Cardiac muscle cell (in vitro differentiated cells and primary cell): ENCODE measurements around the gene NPAS3. TPM values are rescaled to one million over a fixed set of nuclear protein-coding genes. Genes with fewer than 3 reads are reported as not detected.

Experiments
- DNase-seq, 2 donors: peaks; one replicate each; pipeline versions ENCODE4 v3.0.0 to v3.0.0-alpha.2; 2010 to 2017; ENCODE audit warnings: low read depth in 1 of 2, low spot score in 1 of 2
- H3K27ac ChIP-seq: fragments of 200-600 bp; sonication (generic); 2 replicates; pipeline ENCODE4 v1.5.1; 2016
- H3K27me3 ChIP-seq: fragments of 200-600 bp; sonication (generic); 2 replicates; pipeline ENCODE4 v1.6.0; 2016; ENCODE audit warnings: control low read depth
- H3K36me3 ChIP-seq: fragments of 200-600 bp; sonication (generic); 2 replicates; pipeline ENCODE4 v1.5.1; 2016; ENCODE audit warnings: control low read depth
- H3K4me1 ChIP-seq: fragments of 200-600 bp; sonication (generic); 2 replicates; pipeline ENCODE4 v1.8.1; 2017; ENCODE audit warnings: low read depth, mild to moderate bottlenecking, mixed run types
- H3K4me3 ChIP-seq: fragments of 200-600 bp; sonication (generic); 2 replicates; pipeline ENCODE4 v1.5.1; 2016; ENCODE audit warnings: mild to moderate bottlenecking
- H3K9me3 ChIP-seq: fragments of 200-600 bp; sonication (generic); 2 replicates; pipeline ENCODE4 v1.5.1; 2017; ENCODE audit warnings: low read depth, mild to moderate bottlenecking, control low read depth
- CTCF ChIP-seq: IDR thresholded peaks from 2 replicates; pipeline ENCODE4 v1.5.1; 2012; ENCODE audit warnings: low read depth, mild to moderate bottlenecking, low read length
- polyA plus RNA-seq: library from polyadenylated mRNA; unstranded; fragments of >200 nt; fragmentation: Nextera tagmentation; extraction: Ambion mirVana; gene quantifications from 2 replicates; pipeline ENCODE4 v1.2.1, GENCODE V29; 2016
- total RNA-seq: library from RNA; depleted of rRNA; stranded (reverse); fragments of >200 nt; gene quantifications from 2 replicates; pipeline ENCODE4 v1.2.3, GENCODE V29; 2016

The NPAS3 gene
- total and polyA plus RNA-seq, 2 experiments from 2014 or later: 0.18 TPM

DNA sequence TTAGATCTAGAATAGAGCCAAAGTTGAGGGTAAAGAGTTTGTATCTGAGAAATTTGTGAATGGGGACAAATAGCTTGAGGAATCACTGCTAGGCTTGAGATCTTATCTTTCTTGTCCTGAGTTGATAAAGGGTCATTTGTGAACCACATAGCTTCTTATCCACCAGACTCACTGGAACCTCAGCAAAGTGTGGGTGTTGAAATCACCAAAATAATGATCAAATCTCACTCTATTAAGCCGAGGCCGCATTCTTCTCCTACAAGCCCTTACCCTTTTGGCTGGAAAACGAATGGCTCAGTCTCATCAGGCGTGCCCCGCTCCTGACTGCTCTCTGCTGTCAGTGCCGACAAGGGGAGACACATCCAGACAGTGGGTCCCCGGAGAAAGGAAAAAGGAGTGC is 771.6 kb downstream of the NPAS3 start:
- Histone ChIP-seq H3K9me3 (no peaks in the 10 kb centered on the region), H3K36me3 (no peaks in the 10 kb centered on the region), H3K4me1 (no peaks in the 10 kb centered on the region), H3K27ac (no peak overlapping the region), H3K27me3 (no peaks in the 10 kb centered on the region), H3K4me3 (no peak overlapping the region)
- TF ChIP-seq CTCF: no peak
- DNase-seq: no peak

- Histone ChIP-seq H3K4me3 (no peak overlapping the region), H3K27ac (no peak overlapping the region), H3K27me3 (no peaks in the 10 kb centered on the region), H3K4me1 (no peaks in the 10 kb centered on the region), H3K36me3 (no peaks in the 10 kb centered on the region), H3K9me3 (no peaks in the 10 kb centered on the region)
- no peak for TF ChIP-seq CTCF
- no peak for DNase-seq
Measured at GRCh38 chr14:33711194-33711593, 772.5 kb downstream of the NPAS3 start.

GRCh38 chr14:33711811-33712216 is 773.1 kb downstream of the NPAS3 start:
- Histone ChIP-seq H3K27me3 (no peaks in the 10 kb centered on the region), H3K4me3 (no peak overlapping the region), H3K9me3 (no peaks in the 10 kb centered on the region), H3K36me3 (no peaks in the 10 kb centered on the region), H3K27ac (no peak overlapping the region), H3K4me1 (no peaks in the 10 kb centered on the region)
- DNase-seq: no peak
- no peak for TF ChIP-seq CTCF

GRCh38 chr14:33714527-33715226 is 776.0 kb downstream of the NPAS3 start:
- H3K27me3 ChIP-seq: no peaks in the 10 kb centered on the region
- H3K4me1 ChIP-seq: no peaks in the 10 kb centered on the region
- no peak overlapping the region for H3K27ac ChIP-seq
- no peaks in the 10 kb centered on the region for H3K9me3 ChIP-seq
- no peaks in the 10 kb centered on the region for H3K36me3 ChIP-seq
- DNase-seq: no peak
- no peak overlapping the region for H3K4me3 ChIP-seq
- no peak for TF ChIP-seq CTCF

- TF ChIP-seq CTCF: no peak
- DNase-seq: no peak
- Histone ChIP-seq H3K4me1 (no peaks in the 10 kb centered on the region), H3K27ac (no peak overlapping the region), H3K9me3 (no peaks in the 10 kb centered on the region), H3K27me3 (no peaks in the 10 kb centered on the region), H3K4me3 (no peak overlapping the region), H3K36me3 (no peaks in the 10 kb centered on the region)
Measured at GRCh38 chr14:33715227-33715528, 776.5 kb downstream of the NPAS3 start.
